HepG2 (cell line): Measurements from ENCODE around the gene CFAP210. TPM values are rescaled to one million over a fixed set of nuclear protein-coding genes. Genes with fewer than 3 reads are reported as not detected.

Experiments
- ARHGAP35 ChIP-seq: sonication (generic); formaldehyde crosslinking; IDR thresholded peaks from 2 replicates; pipeline ENCODE4 v1.9.0; 2022; ENCODE audit warnings: mild to moderate bottlenecking, inconsistent platforms, moderate library complexity, missing genetic modification reagents, borderline replicate concordance
- ETV5 ChIP-seq: IDR thresholded peaks from 2 replicates; pipeline ENCODE4 v1.6.1; 2018; ENCODE audit warnings: missing biosample characterization, missing genetic modification reagents, inconsistent platforms, borderline replicate concordance
- ISL2 ChIP-seq: sonication (generic); formaldehyde crosslinking; IDR thresholded peaks from 2 replicates; pipeline ENCODE4 v1.5.0; 2020; ENCODE audit warnings: missing genetic modification reagents
- JARID2 ChIP-seq: sonication (generic); formaldehyde crosslinking; IDR thresholded peaks from 2 replicates; pipeline ENCODE4 v1.8.1; 2023; ENCODE audit warnings: missing genetic modification reagents, inconsistent platforms; ENCODE audit not compliant: insufficient replicate concordance
- JUN ChIP-seq: sonication (generic); formaldehyde crosslinking; IDR thresholded peaks from 2 replicates; pipeline ENCODE4 v1.4.0; 2020; ENCODE audit warnings: mild to moderate bottlenecking, missing genetic modification reagents
- KLF16 ChIP-seq, 2 experiments: sonication (generic) in 1 of 2; formaldehyde crosslinking in 1 of 2; IDR thresholded peaks; 2 replicates each; pipeline versions ENCODE4 v1.6.1 to v1.8.0; 2016 to 2023; ENCODE audit warnings: missing genetic modification reagents in 2 of 2, missing compliant biosample characterization in 1 of 2
- MED1 ChIP-seq: sonication (generic); formaldehyde crosslinking; IDR thresholded peaks from 2 replicates; pipeline ENCODE4 v1.4.0; 2020; ENCODE audit warnings: missing genetic modification reagents
- MZF1 ChIP-seq: sonication (generic); formaldehyde crosslinking; IDR thresholded peaks from 2 replicates; pipeline ENCODE4 v1.8.1; 2023; ENCODE audit warnings: mild to moderate bottlenecking, missing genetic modification reagents, borderline replicate concordance
- NFKB2 ChIP-seq: sonication (generic); formaldehyde crosslinking; IDR thresholded peaks from 2 replicates; pipeline ENCODE4 v1.4.0; 2020; ENCODE audit warnings: missing genetic modification reagents, borderline replicate concordance
- NFKBIZ ChIP-seq: IDR thresholded peaks from 2 replicates; pipeline ENCODE4 v1.6.1; 2018; ENCODE audit warnings: missing genetic modification reagents, missing compliant biosample characterization
- NR2F2 ChIP-seq: IDR thresholded peaks from 2 replicates; pipeline ENCODE4 v1.6.1; 2012; ENCODE audit warnings: low read depth, inconsistent platforms, borderline replicate concordance
- PITX1 ChIP-seq: sonication (generic); formaldehyde crosslinking; IDR thresholded peaks from 2 replicates; pipeline ENCODE4 v1.5.1; 2020; ENCODE audit warnings: mild to moderate bottlenecking, missing genetic modification reagents
- RARG ChIP-seq: sonication (generic); formaldehyde crosslinking; IDR thresholded peaks from 2 replicates; pipeline ENCODE4 v1.4.0; 2020; ENCODE audit warnings: low read depth, mild to moderate bottlenecking, missing genetic modification reagents
- SALL1 ChIP-seq: sonication (generic); formaldehyde crosslinking; IDR thresholded peaks from 2 replicates; pipeline ENCODE4 v1.8.0; 2022; ENCODE audit warnings: mild to moderate bottlenecking, missing genetic modification reagents
- SAP130 ChIP-seq: IDR thresholded peaks from 2 replicates; pipeline ENCODE4 v1.6.1; 2016; ENCODE audit warnings: low read depth
- SMARCC2 ChIP-seq: fragments of 450-650 bp; IDR thresholded peaks from 2 replicates; pipeline ENCODE4 v1.6.1; 2017; ENCODE audit warnings: antibody characterized with exemption, mild to moderate bottlenecking
- THYN1 ChIP-seq: sonication (generic); formaldehyde crosslinking; IDR thresholded peaks from 2 replicates; pipeline ENCODE4 v1.8.1; 2023; ENCODE audit warnings: low read depth, mild to moderate bottlenecking, moderate library complexity, missing genetic modification reagents, borderline replicate concordance
- ZBTB20 ChIP-seq: sonication (generic); formaldehyde crosslinking; IDR thresholded peaks from 2 replicates; pipeline ENCODE4 v1.8.1; 2023; ENCODE audit warnings: missing genetic modification reagents, low read depth, mild to moderate bottlenecking, borderline replicate concordance
- ZC3H13 ChIP-seq: sonication (generic); formaldehyde crosslinking; IDR thresholded peaks from 2 replicates; pipeline ENCODE4 v1.8.1; 2023; ENCODE audit warnings: mild to moderate bottlenecking, missing genetic modification reagents, moderate library complexity
- ZNF101 ChIP-seq: sonication (generic); formaldehyde crosslinking; IDR thresholded peaks from 2 replicates; pipeline ENCODE4 v1.4.0; 2020; ENCODE audit warnings: mild to moderate bottlenecking, low read depth, missing genetic modification reagents, borderline replicate concordance
- ZNF333 ChIP-seq: sonication (generic); formaldehyde crosslinking; IDR thresholded peaks from 2 replicates; pipeline ENCODE4 v1.4.0; 2020; ENCODE audit warnings: mild to moderate bottlenecking, missing genetic modification reagents, borderline replicate concordance
- ZNF367 ChIP-seq: sonication (generic); formaldehyde crosslinking; IDR thresholded peaks from 2 replicates; pipeline ENCODE4 v1.4.0; 2020; ENCODE audit warnings: missing genetic modification reagents, borderline replicate concordance
- ZNF496 ChIP-seq: sonication (generic); formaldehyde crosslinking; IDR thresholded peaks from 2 replicates; pipeline ENCODE4 v1.8.1; 2023; ENCODE audit warnings: mild to moderate bottlenecking, moderate library complexity, missing genetic modification reagents; ENCODE audit not compliant: insufficient replicate concordance
- ZNF503 ChIP-seq: sonication (generic); formaldehyde crosslinking; IDR thresholded peaks from 2 replicates; pipeline ENCODE4 v1.4.0; 2020; ENCODE audit warnings: missing genetic modification reagents
- ZNF543 ChIP-seq: sonication (generic); formaldehyde crosslinking; IDR thresholded peaks from 2 replicates; pipeline ENCODE4 v1.4.0; 2020; ENCODE audit warnings: mild to moderate bottlenecking, missing genetic modification reagents
- ZNF549 ChIP-seq: sonication (generic); formaldehyde crosslinking; IDR thresholded peaks from 2 replicates; pipeline ENCODE4 v1.5.0; 2020; ENCODE audit warnings: missing genetic modification reagents
- ZNF746 ChIP-seq: sonication (generic); formaldehyde crosslinking; IDR thresholded peaks from 2 replicates; pipeline ENCODE4 v1.8.0; 2022; ENCODE audit warnings: mild to moderate bottlenecking, missing genetic modification reagents
- polyA plus RNA-seq, 8 experiments: library from polyadenylated mRNA; depleted of rRNA in 3 of 8; stranded (reverse) in 7 of 8; unstranded in 1 of 8; fragments of >200 nt; fragmentation: Illumina TruSeq in 4 of 8; extraction: Trizol in 4 of 8; gene quantifications; 2 replicates each; pipeline versions ENCODE4 v1.2.1 to v1.2.3, GENCODE V29; 2011 to 2016; ENCODE audit warnings: low read depth in 4 of 8, missing spikeins in 1 of 8, mixed read lengths in 1 of 8; ENCODE audit not compliant: insufficient read depth in 1 of 8
- total RNA-seq, 5 experiments: library from RNA; depleted of rRNA; stranded (reverse); fragments of >200 nt; fragmentation: Illumina TruSeq; extraction: Trizol; gene quantifications; 2 replicates each; pipeline ENCODE4 v1.2.3, GENCODE V29; 2016; ENCODE audit warnings: low read depth in 1 of 5
- TF ChIP-seq, protein P1 (sequence below): sonication (generic); formaldehyde crosslinking; IDR thresholded peaks from 2 replicates; pipeline ENCODE4 v1.4.0; 2020; ENCODE audit warnings: mild to moderate bottlenecking, missing genetic modification reagents

The CFAP210 gene
- total and polyA plus RNA-seq, 2 of the 13 experiments (the other 11 are each of a cell fraction or from before 2014, with no cell fraction given) = 0.18 TPM; not detected in 1

DNA sequence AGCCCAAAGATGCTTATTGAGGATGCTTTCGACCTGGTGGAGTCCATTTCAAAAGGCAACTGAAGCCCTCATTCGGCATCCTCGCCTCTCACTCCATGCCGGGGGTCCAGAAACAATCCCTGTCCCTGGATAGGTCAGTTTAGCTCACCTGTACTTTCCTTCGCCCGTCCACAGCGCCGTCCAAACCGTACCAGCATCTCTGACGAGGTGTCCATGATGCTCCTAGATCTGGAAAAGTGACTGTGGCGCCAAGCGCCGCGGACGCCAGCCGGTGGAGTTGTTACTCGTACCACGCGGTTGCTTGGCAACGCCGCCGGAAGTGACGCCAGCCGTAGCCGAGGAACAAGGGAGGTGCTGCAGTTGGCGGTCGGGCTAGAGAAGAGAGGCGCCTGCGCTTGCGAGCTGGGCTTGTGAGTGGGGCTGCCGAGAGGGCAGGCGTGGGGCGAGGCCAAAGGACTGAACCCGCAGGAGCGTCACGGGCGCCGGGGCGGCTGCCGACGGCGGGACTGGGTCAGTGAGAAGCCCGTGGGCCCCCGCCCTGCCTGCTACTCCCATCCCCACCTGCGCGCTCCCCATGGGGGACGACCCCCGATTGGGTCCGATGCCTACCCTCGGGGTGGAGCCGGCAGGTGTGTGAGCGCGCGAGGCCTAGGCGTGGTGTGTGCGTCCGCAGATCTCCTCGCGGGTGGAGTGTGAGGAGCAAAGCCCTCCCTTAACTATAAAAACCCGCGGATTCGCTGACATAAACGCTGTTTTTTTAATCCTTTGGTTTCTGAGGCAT, at the start of gene CFAP210, which contains the start of gene PHOSPHO2 (continued):
- TF ChIP-seq ZNF101 (CRISPR knock-in tag) (no peak), NR2F2 (no peak; the same call in 1 of the 2 replicates), ARHGAP35 (CRISPR knock-in tag) (no peak; the same call in 1 of the 2 replicates), ZNF549 (CRISPR knock-in tag) (0 out of 2 replicates have a peak, but pooled peaks have one; percentile 74), RARG (CRISPR knock-in tag) (no peak), KLF16 (CRISPR knock-in tag; IDR thresholded peaks at IDR 0.05) (peak in 1 of 2 experiments; percentile 96; a peak in 2 of 4 replicates), SAP130 (CRISPR knock-in tag) (peak; percentile 100), SALL1 (CRISPR knock-in tag) (peak; percentile 91), ZNF543 (CRISPR knock-in tag) (peak; percentile 82), MZF1 (CRISPR knock-in tag) (peak; percentile 94; the same call in 1 of the 2 replicates), ZC3H13 (no peak; the same call in 1 of the 2 replicates), JUN (no peak; the same call in 1 of the 2 replicates), JARID2 (peak; percentile 88), PITX1 (peak; percentile 73), ZNF496 (no peak), ETV5 (peak; percentile 88), ZNF333 (CRISPR knock-in tag) (peak; percentile 99; the same call in 1 of the 2 replicates), ZNF746 (peak; percentile 93), ZNF503 (CRISPR knock-in tag) (peak; percentile 70), THYN1 (CRISPR knock-in tag) (peak; percentile 64; the same call in 1 of the 2 replicates), ZNF367 (CRISPR knock-in tag) (0 out of 2 replicates have a peak, but pooled peaks have one; percentile 65), SMARCC2 (no peak), MED1 (peak; percentile 57), NFKB2 (CRISPR knock-in tag) (peak; percentile 95), ZBTB20 (CRISPR knock-in tag) (no peak), NFKBIZ (CRISPR knock-in tag) (no peak), ISL2 (CRISPR knock-in tag) (peak; percentile 81)
- TF ChIP-seq, protein P1, sequence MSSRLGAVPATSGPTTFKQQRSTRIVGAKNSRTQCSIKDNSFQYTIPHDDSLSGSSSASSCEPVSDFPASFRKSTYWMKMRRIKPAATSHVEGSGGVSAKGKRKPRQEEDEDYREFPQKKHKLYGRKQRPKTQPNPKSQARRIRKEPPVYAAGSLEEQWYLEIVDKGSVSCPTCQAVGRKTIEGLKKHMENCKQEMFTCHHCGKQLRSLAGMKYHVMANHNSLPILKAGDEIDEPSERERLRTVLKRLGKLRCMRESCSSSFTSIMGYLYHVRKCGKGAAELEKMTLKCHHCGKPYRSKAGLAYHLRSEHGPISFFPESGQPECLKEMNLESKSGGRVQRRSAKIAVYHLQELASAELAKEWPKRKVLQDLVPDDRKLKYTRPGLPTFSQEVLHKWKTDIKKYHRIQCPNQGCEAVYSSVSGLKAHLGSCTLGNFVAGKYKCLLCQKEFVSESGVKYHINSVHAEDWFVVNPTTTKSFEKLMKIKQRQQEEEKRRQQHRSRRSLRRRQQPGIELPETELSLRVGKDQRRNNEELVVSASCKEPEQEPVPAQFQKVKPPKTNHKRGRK (CRISPR knock-in tag) = peak; percentile 21; the same call in 1 of the 2 replicates
